DOHH2 (cell line): ENCODE measurements around the gene AFP.

Experiments used
- H3F3A ChIP-seq: fragments of 200-600 bp; sonication (generic), shearing (Covaris generic); 2 replicates; pipeline ENCODE4 v1.6.0; 2016; ENCODE audit warnings: antibody characterized with exemption, mild to moderate bottlenecking; ENCODE audit not compliant: control insufficient read depth, insufficient read depth
- H3K27ac ChIP-seq: fragments of 200-600 bp; sonication (generic); 2 replicates; pipeline ENCODE4 v1.5.1; 2014; ENCODE audit warnings: low read depth, mild to moderate bottlenecking, low read length, moderate library complexity
- H3K27me3 ChIP-seq: fragments of 200-600 bp; sonication (generic); 2 replicates; pipeline ENCODE4 v1.6.1; 2014; ENCODE audit warnings: mild to moderate bottlenecking, low read length, mixed read lengths; ENCODE audit not compliant: control insufficient read depth
- H3K36me3 ChIP-seq: fragments of 200-600 bp; sonication (generic); 2 replicates; pipeline ENCODE4 v1.6.1; 2014; ENCODE audit warnings: mild to moderate bottlenecking, low read length, moderate library complexity, mixed read lengths; ENCODE audit not compliant: control insufficient read depth
- H3K4me1 ChIP-seq: fragments of 200-600 bp; sonication (generic); 2 replicates; pipeline ENCODE4 v1.6.1; 2014; ENCODE audit warnings: mild to moderate bottlenecking, low read length, mixed read lengths; ENCODE audit not compliant: control insufficient read depth
- H3K4me2 ChIP-seq: fragments of 200-600 bp; sonication (generic); 2 replicates; pipeline ENCODE4 v1.6.0; 2014; ENCODE audit warnings: mild to moderate bottlenecking, low read length, moderate library complexity
- H3K4me3 ChIP-seq: fragments of 200-600 bp; sonication (generic); 2 replicates; pipeline ENCODE4 v1.5.1; 2014; ENCODE audit warnings: mild to moderate bottlenecking, low read length, mixed read lengths
- H3K79me2 ChIP-seq: fragments of 200-600 bp; sonication (generic); 2 replicates; pipeline ENCODE4 v1.6.1; 2014; ENCODE audit warnings: mild to moderate bottlenecking, low read length, mixed read lengths; ENCODE audit not compliant: control insufficient read depth
- H3K9me2 ChIP-seq: fragments of 200-600 bp; sonication (generic); replicated peaks from 2 replicates; pipeline ENCODE4 v1.6.1; 2014; ENCODE audit warnings: mild to moderate bottlenecking, low read length, mixed read lengths; ENCODE audit not compliant: control insufficient read depth
- H3K9me3 ChIP-seq: fragments of 200-600 bp; sonication (generic); 2 replicates; pipeline ENCODE4 v1.6.1; 2014; ENCODE audit warnings: antibody characterized with exemption, low read length, mixed read lengths; ENCODE audit not compliant: control insufficient read depth, insufficient read depth
- H4K20me1 ChIP-seq: fragments of 200-600 bp; sonication (generic); 2 replicates; pipeline ENCODE4 v1.6.0; 2014; ENCODE audit warnings: low read depth, mild to moderate bottlenecking, antibody characterized with exemption, low read length, moderate library complexity; ENCODE audit not compliant: control insufficient read depth, insufficient read depth
- EZH2phosphoT487 ChIP-seq: fragments of 200-600 bp; sonication (generic); IDR thresholded peaks from 2 replicates; pipeline ENCODE4 v1.6.1; 2017; ENCODE audit warnings: borderline replicate concordance, mild to moderate bottlenecking, antibody characterized with exemption, low read length, moderate library complexity, mixed read lengths
- TF ChIP-seq, protein P1 (sequence below): fragments of 200-600 bp; sonication (generic); IDR thresholded peaks from one replicate; pipeline ENCODE4 v1.5.1; 2014; ENCODE audit warnings: antibody characterized with exemption, mild to moderate bottlenecking, low read depth, low read length; ENCODE audit not compliant: poor library complexity, severe bottlenecking

Gene AFP

DNA sequence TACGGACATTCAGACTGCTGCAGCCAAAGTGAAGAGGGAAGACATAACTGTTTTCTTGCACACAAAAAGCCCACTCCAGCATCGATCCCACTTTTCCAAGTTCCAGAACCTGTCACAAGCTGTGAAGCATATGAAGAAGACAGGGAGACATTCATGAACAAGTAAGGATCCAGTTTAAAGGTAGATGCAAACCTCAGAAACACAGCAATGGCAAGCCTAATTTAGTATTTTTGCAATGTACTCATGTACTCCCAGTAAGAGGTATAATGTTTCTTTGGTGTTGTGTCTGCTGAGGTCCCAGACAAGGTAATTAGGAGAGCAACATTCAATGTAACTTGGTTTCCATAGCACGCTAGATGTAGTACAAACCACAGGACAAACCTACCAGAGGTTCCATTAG, 4.6 kb downstream of the AFP start:
- no peaks in the 10 kb centered on the region for H3F3A ChIP-seq
- TF ChIP-seq EZH2phosphoT487: no peak
- TF ChIP-seq, protein P1, sequence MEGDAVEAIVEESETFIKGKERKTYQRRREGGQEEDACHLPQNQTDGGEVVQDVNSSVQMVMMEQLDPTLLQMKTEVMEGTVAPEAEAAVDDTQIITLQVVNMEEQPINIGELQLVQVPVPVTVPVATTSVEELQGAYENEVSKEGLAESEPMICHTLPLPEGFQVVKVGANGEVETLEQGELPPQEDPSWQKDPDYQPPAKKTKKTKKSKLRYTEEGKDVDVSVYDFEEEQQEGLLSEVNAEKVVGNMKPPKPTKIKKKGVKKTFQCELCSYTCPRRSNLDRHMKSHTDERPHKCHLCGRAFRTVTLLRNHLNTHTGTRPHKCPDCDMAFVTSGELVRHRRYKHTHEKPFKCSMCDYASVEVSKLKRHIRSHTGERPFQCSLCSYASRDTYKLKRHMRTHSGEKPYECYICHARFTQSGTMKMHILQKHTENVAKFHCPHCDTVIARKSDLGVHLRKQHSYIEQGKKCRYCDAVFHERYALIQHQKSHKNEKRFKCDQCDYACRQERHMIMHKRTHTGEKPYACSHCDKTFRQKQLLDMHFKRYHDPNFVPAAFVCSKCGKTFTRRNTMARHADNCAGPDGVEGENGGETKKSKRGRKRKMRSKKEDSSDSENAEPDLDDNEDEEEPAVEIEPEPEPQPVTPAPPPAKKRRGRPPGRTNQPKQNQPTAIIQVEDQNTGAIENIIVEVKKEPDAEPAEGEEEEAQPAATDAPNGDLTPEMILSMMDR: no peak

DNA sequence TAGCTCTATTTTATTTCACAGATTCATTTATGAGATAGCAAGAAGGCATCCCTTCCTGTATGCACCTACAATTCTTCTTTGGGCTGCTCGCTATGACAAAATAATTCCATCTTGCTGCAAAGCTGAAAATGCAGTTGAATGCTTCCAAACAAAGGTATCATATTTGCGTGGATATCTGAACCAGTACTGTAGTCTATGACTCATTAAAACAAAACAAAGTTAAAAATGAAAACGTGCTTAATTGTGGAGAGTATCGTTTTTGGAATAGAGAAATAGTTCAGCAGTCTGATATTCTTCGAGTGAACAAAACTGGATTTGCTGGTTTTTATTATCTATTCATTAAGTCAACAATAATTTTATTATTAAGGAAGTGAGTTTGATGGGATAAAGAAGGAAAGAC, 6.3 kb downstream of the AFP start:
- Histone ChIP-seq H3K4me1 (no peaks in the 10 kb centered on the region), H3K79me2 (no peaks in the 10 kb centered on the region), H3K27me3 (no peaks in the 10 kb centered on the region), H3K36me3 (no peaks in the 10 kb centered on the region), H3K4me3 (no peak overlapping the region), H3F3A (no peaks in the 10 kb centered on the region), H3K9me3 (no peaks in the 10 kb centered on the region), H3K27ac (no peak overlapping the region), H4K20me1 (no peaks in the 10 kb centered on the region), H3K9me2 (no peaks in the 10 kb centered on the region), H3K4me2 (no peak overlapping the region)
- TF ChIP-seq, protein P1: no peak

More for the DNA sequence above, 4.6 kb downstream of the AFP start:
- no peaks in the 10 kb centered on the region for H3K4me1 ChIP-seq
- H3K27me3 ChIP-seq: no peaks in the 10 kb centered on the region
- no peaks in the 10 kb centered on the region for H4K20me1 ChIP-seq
- H3K27ac ChIP-seq: no peak overlapping the region
- no peaks in the 10 kb centered on the region for H3K36me3 ChIP-seq
- no peaks in the 10 kb centered on the region for H3K9me3 ChIP-seq
- H3K4me3 ChIP-seq: no peak overlapping the region
- no peaks in the 10 kb centered on the region for H3K79me2 ChIP-seq
- no peaks in the 10 kb centered on the region for H3K9me2 ChIP-seq
- no peak overlapping the region for H3K4me2 ChIP-seq

DNA sequence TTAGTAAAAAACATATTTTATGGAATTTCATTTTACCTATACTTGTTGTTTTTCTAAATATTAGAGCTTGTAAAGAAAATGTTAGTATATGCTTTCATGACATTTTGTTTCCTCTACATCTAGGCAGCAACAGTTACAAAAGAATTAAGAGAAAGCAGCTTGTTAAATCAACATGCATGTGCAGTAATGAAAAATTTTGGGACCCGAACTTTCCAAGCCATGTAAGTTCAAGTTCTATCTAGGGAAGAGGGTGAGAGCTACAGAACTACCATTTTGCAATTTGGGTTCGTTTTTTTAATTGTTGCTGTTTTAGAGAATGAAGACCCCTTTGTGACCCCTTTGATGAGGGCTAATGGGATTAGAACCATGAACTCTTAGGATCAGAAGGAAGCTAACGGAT, 7.2 kb downstream of the AFP start:
- H3F3A ChIP-seq: no peaks in the 10 kb centered on the region
- no peaks in the 10 kb centered on the region for H3K36me3 ChIP-seq
- no peaks in the 10 kb centered on the region for H3K9me3 ChIP-seq
- H3K27ac ChIP-seq: no peak overlapping the region
- H3K27me3 ChIP-seq: no peaks in the 10 kb centered on the region
- no peak overlapping the region for H3K4me3 ChIP-seq
- no peaks in the 10 kb centered on the region for H3K79me2 ChIP-seq
- TF ChIP-seq EZH2phosphoT487: no peak
- TF ChIP-seq, protein P1: no peak
- H3K9me2 ChIP-seq: no peaks in the 10 kb centered on the region
- no peaks in the 10 kb centered on the region for H4K20me1 ChIP-seq
- no peaks in the 10 kb centered on the region for H3K4me1 ChIP-seq
- no peak overlapping the region for H3K4me2 ChIP-seq
